Colonic mucosa (tissue), 4 donors: ENCODE data around the gene COG1. TPM values are rescaled to one million over a fixed set of nuclear protein-coding genes. Genes with fewer than 3 reads are reported as not detected.

Source experiments
- DNase-seq: peaks from one replicate; pipeline ENCODE4 v3.0.0-alpha.2; 2020
- H3K27ac ChIP-seq: fragments of 200-600 bp; one replicate; pipeline ENCODE4 v1.8.0; 2021
- H3K27me3 ChIP-seq: fragments of 200-600 bp; one replicate; pipeline ENCODE4 v1.8.0; 2021
- H3K36me3 ChIP-seq: fragments of 200-600 bp; one replicate; pipeline ENCODE4 v1.8.0; 2021
- H3K4me1 ChIP-seq: fragments of 200-600 bp; one replicate; pipeline ENCODE4 v1.8.0; 2021; ENCODE audit warnings: mild to moderate bottlenecking
- H3K4me3 ChIP-seq: fragments of 200-600 bp; one replicate; pipeline ENCODE4 v1.8.0; 2021
- H3K9ac ChIP-seq, 2 donors: one replicate each; pipeline ENCODE4 v1.7.0; 2013; ENCODE audit warnings: control low read depth in 2 of 2, low read depth in 2 of 2, low read length in 2 of 2
- H3K9me3 ChIP-seq: fragments of 200-600 bp; one replicate; pipeline ENCODE4 v1.8.0; 2021
- CTCF ChIP-seq: fragments of 200-600 bp; IDR thresholded peaks from one replicate; pipeline ENCODE4 v1.8.0; 2022; ENCODE audit warnings: antibody characterized with exemption, mild to moderate bottlenecking
- intact Hi-C: fragments of 100-400 bp; cut with DNase I; formaldehyde crosslinking; loops from one replicate; pipeline ENCODE4 v1.14.1; 2022
- total RNA-seq, 2 donors: library from RNA; stranded (reverse); fragmentation: NEBNext Ultra II Directional in 1 of 2; extraction: Animal tissue kit (Norgen Biotek cat#: 25700) in 1 of 2; gene quantifications; one replicate each; pipeline ENCODE4 v1.2.1, GENCODE V29; 2021
- donor health status: healthy.
- donor health status: DM: no; HTN: no; CAD: no.
- donor health status: DM: no; HTN: no; CAD: no.

COG1 gene
- total RNA-seq, 2 donors from 2014 or later, result 41.0 to 41.2 TPM

DNA sequence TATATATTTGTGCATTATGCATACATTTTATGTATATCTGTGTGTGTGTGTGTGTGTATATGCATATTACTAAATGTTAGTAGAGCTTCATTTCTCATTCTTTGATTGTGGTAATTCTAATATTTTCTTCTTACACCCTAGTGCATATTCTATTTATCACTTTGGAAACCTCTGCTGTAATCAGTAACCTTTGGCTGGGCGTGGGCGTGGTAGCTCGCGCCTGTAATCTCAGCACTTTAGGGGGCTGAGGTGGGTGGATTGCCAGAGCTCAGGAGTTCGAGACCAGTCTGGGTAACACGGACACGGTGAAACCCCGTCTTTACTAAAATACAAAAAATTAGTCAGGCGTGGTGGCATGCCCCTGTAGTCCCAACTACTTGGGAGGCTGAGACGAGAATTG, 41.9 kb downstream of the COG1 start:
- no peak overlapping the region for H3K4me3 ChIP-seq
- TF ChIP-seq CTCF, result no peak
- peaks cover 10% of the 10 kb centered on the region for H3K36me3 ChIP-seq
- H3K9ac ChIP-seq, result no peak overlapping the region
- peaks cover 18% of the 10 kb centered on the region for H3K4me1 ChIP-seq
- intact Hi-C loops, result loop anchor here (5.0 kb wide), 1 partner anchor 37 kb away; no protein-coding TSS in a partner anchor
- H3K27me3 ChIP-seq, result no peaks in the 10 kb centered on the region
- H3K27ac ChIP-seq, result no peak overlapping the region
- DNase-seq, result peak; percentile 49
- H3K9me3 ChIP-seq, result no peaks in the 10 kb centered on the region

DNA sequence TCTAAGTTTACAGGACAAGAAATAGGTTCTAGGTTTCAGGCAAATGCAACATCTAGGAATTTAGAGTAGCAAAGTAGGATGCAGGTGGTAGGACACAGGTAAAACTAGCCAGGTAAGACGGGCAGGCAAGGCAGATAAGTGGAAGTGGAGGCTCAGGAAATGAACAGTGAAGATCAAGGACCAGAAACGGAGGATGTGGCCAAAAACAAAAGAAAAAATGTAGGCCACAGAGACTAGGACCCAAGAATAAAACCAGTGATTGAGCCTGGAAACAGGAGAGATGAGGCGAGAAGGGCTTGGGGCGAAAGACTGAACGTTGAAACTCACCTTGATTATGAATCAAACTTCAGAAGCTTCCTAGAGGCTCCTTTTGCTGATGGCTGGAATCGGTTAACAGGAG, 44.9 kb downstream of the COG1 start:
- intact Hi-C loops, result no loop called here
- no peaks in the 10 kb centered on the region for H3K27me3 ChIP-seq
- no peak for DNase-seq
- H3K36me3 ChIP-seq, result peaks cover 10% of the 10 kb centered on the region
- no peak overlapping the region for H3K27ac ChIP-seq
- no peak for TF ChIP-seq CTCF
- no peak overlapping the region for H3K4me3 ChIP-seq
- H3K9me3 ChIP-seq, result no peaks in the 10 kb centered on the region
- H3K9ac ChIP-seq, result no peak overlapping the region
- peaks cover 8% of the 10 kb centered on the region for H3K4me1 ChIP-seq

DNA sequence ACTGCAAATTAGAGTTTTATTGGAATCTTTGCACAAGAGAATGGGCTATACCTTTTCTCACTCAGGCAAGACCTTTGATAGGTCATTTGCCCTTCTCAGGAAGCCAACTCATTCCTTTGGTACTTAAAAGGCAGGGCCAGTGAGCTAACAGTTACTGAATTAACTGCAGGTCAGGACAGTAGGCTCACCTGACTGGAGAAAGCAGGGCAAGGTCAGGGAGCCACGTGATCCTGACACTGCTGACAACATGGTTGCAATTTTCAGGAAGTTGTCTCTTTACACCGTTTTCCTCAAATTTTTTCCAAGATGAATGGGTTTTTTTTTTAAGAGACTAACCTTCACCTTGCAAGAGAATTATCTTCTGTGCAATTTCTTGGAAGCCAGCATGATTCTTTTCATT, 47.7 kb downstream of the COG1 start:
- Histone ChIP-seq H3K9me3 (no peaks in the 10 kb centered on the region), H3K27ac (no peak overlapping the region), H3K36me3 (peaks cover 7% of the 10 kb centered on the region), H3K4me3 (no peak overlapping the region), H3K4me1 (no peaks in the 10 kb centered on the region), H3K9ac (no peak overlapping the region), H3K27me3 (no peaks in the 10 kb centered on the region)
- DNase-seq, result no peak
- intact Hi-C loops, result no loop called here
- TF ChIP-seq CTCF, result no peak

GRCh38 chr17:73247726-73248125, 54.9 kb downstream of the COG1 start:
- intact Hi-C loops, result loop anchor here (5.0 kb wide), 1 partner anchor 520 kb away; no protein-coding TSS in a partner anchor
- Histone ChIP-seq H3K4me1 (no peaks in the 10 kb centered on the region), H3K4me3 (no peak overlapping the region), H3K27ac (no peak overlapping the region), H3K9me3 (no peaks in the 10 kb centered on the region), H3K27me3 (no peaks in the 10 kb centered on the region), H3K9ac (no peak overlapping the region), H3K36me3 (no peaks in the 10 kb centered on the region)
- no peak for DNase-seq
- no peak for TF ChIP-seq CTCF

GRCh38 chr17:73248532-73248931, 55.7 kb downstream of the COG1 start:
- no peak overlapping the region for H3K9ac ChIP-seq
- no peak for TF ChIP-seq CTCF
- no peaks in the 10 kb centered on the region for H3K9me3 ChIP-seq
- H3K4me3 ChIP-seq, result no peak overlapping the region
- H3K27ac ChIP-seq, result no peak overlapping the region
- no peak for DNase-seq
- intact Hi-C loops, result loop anchor here (5.0 kb wide), 1 partner anchor 521 kb away; no protein-coding TSS in a partner anchor
- H3K4me1 ChIP-seq, result no peaks in the 10 kb centered on the region
- no peaks in the 10 kb centered on the region for H3K27me3 ChIP-seq
- H3K36me3 ChIP-seq, result no peaks in the 10 kb centered on the region
